Stimulated activated naive CD4-positive, alpha-beta T cell treated with Interleukin-2 at 50 U/mL for 16 hours (primary cell): ENCODE data around the gene GALNT12.

Source experiments
- DNase-seq: peaks from one replicate; lab custom pipeline; 2025; lab: John Stamatoyannopoulos, UW

The GALNT12 gene

DNA sequence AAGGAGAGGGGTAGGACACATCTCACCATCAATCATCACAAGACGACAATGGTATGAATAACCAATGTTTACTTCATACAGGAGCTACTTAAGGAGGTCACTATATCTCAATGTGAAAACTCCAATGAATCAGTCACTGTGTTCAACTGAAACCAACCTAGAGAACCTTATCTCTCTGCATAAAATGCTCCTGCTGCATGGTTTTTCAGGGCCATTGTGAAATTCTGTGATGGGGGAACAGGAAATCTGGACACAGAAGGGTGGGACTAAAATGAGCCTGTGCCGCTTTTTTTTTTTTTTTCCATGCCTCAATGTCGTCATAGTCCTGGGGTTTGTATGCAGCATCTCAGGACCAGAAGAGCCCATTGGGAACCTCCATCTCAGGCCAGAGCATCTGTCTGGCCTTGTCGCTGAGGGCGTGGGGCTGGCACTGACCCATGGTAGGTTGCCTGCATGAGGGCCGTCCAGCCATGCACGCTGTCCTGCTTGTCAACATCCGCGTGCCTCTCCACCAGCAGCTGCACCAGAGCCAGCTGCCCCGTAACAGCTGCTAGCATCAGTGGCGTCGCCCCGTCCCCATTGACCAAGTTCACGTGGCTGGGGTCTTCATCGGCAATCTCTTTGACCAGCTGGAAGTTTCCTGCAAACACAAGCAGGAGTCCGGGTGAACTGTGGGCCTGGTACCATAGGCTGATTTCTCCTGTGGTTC lies 23.8 kb upstream of the GALNT12 start:
- DNase-seq, result no peak

GRCh38 chr9:98784831-98785806 lies 22.4 kb upstream of the GALNT12 start:
- no peak for DNase-seq

DNA sequence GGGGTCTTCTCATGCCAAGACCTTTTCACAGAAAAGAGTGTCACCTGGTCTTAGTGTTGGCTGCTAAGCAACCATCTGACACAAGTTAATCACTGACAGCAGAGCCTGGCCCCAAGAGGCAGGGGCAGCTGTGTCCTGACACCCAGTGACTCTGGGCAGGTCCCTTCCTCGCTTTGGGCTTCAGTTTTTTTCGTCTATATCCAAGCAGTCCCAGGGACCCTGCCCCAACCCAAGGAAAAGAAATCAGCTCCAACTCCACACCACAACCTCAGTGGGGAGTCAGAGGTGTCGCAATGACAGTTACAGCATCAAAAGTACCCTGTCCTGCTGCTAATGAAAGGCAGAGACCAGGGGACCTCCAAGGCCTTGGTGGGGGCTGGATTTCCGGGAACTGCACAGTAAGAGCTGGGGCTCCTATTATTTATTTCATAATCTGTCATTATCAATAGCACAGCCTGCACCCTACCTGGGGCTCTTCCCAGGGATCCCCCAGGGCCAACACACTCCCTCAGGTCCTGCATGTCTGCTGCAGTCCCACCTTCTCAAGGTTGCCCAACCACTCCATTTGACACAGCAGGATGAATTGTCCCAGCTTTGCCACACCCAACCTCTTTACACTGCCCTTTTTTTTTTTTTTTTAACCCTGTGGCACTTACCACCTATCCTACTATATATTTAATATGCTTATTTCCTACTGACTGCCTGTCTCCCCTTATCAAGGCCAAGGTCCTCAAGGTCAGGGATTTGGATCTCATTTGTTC lies 20.5 kb upstream of the GALNT12 start:
- DNase-seq, result no peak

- DNase-seq, result no peak
Measured at GRCh38 chr9:98787766-98788335, 19.6 kb upstream of the GALNT12 start.

- no peak for DNase-seq
Measured at GRCh38 chr9:98789483-98790133, 17.9 kb upstream of the GALNT12 start.

DNA sequence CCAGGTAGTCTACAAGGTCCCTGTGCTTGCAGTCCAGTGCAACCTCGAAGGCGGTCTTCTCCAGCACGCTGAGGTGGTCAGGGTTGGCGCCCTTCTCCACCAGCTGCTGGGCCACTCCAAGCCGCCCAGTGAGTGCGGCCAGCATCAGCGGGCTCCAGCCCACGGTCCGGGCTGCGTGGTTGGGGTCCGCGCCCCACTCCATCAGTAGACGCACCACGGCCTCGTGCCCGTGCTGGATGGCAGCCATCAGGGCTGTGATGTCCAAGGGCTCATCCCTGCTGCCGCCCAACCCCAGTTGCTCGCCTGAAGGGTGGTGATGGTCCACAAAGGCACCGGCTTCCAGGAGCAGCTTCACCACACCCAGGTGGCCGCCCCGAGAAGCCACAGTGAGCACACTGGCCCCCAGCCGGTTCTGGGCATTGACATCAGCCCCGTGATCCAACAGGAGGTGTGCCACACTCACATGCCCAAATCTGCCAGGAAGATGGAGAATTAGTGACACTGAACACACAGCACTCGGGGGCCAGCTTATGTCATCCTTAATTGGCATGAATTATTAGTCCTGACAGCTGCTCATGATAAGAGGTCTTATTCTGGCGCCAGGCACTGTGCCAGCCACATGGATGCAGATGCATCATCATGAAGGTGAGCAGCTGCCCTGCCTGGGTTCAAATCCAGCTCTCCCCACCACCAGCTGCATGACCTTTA lies 17.2 kb upstream of the GALNT12 start:
- DNase-seq, result no peak

DNA sequence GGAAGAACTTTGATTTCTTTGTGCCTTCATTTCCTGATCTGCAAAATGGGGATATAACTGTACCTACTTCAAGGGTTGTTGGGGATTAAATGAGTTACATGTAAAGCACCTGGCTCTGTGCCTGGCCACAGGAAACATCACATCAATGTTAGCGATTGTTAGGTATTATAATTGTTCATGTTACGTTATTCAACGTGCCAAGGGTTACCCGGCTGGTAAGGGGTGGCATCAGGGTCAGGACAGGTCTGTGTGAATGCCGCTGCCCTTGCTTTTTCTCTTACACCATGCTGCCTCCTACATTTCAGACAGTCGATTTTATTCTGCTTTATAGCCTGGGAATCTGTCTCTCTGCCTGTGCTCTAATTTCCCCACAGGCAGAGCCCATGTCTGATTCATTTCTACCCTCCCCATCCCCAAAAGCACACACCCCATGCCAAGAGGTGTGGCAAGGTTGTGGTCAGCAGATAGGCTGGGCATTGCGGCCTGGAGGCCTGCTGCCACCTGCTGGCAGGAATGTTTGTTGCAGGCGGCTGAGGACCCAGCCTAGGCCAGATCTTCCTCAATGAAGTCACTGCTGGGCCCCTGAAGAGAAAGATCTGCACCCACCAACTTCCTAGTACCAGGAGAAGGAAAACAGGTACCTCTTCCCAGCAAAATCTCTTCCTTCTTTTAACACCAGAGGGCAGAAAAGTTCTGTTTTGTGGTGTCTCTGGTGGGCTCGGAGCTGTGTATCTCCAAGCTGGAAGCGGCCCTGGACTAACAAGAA lies 16.4 kb upstream of the GALNT12 start:
- DNase-seq, result peak; percentile 13

DNA sequence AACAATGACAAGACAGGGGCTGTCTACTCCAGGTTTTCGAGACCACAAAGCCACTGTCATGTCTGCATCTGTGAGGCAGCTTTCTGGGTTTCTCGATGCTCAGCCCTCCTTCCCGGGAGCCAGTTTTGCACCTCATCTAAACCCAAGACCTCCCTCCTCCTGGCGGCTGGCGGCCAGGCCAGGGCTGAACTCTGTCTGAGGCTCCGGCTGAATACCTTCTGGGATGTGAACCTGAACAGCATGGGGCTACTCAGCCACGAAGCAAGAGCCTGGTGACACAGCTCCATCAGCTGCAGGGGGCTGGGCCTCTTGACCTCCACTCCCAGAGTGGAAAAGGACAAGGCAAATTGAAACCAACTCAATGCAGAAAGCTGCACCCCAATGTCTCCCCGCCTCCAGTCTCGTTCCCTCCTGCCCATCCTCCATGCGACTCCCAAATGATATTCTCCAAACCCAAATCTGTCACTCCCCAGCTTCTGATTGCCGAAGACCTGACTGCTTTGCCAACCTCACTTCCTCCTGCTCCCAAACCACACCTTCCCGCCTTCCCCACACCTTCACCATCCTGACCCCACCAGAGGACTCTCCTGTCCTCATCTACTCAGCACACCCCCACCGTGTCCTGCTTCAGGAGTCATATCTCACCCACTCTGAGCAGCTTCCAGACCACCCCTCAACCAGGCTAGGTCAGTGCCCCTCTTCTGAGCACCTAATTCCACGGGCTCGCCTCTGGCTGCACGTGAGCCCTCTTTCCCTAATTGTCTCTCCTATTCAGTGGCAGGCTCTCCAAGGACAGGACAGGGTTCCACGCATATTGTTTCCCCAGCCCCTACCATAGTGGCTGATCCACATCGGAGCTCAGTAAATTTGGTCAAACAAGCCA lies 15.6 kb upstream of the GALNT12 start:
- no peak for DNase-seq

- DNase-seq, result no peak
Measured at GRCh38 chr9:98793031-98793430, 14.4 kb upstream of the GALNT12 start.

GRCh38 chr9:98794802-98795201 lies 12.7 kb upstream of the GALNT12 start:
- DNase-seq, result no peak

- no peak for DNase-seq
Measured at GRCh38 chr9:98795295-98795955, 12.0 kb upstream of the GALNT12 start.

DNA sequence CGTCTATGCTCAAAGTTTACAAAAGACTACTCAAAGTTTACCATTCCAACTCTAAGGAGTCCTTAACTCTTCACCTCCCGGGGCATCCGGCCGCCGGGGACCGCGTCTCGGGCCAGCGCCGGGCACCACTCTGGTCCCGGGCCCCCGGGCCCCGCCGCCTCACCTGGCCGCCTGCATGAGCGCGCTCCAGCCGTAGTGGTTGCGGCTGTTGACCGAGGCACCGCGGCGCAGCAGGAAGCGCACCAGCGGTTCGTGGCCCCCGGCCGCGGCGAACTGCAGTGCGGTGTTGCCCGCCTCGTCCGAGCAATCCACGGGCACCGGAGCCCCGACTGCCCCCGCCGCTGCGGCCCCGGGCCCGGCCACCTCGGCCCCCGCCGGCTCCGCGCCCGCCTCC lies 11.5 kb upstream of the GALNT12 start:
- no peak for DNase-seq

GRCh38 chr9:98796364-98797101 lies 10.9 kb upstream of the GALNT12 start, which contains the start of gene ANKS6:
ANKS6 (minus strand) TSS chr9:98796555; CDS start chr9:98796491, 64 bp downstream.
- peak; percentile 66 for DNase-seq

DNA sequence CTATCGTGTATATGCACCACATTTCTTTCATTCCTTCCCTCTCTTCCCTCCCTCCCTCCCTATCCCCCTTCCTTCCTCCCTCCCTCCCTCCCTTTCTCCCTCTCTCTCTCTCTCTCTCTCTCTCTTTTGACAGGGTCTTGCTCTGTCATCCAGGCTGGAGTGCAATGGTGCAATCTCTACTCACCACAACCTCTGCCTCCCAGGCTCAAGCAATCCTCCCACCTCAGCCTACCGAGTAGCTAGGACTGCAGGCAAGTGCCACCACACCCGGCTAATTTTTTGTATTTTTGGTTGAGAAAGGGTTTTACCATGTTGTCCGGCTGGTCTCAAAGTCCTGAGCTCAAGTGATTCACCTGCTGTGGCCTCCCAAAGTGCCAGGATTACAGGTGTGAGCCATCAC lies 10.0 kb upstream of the GALNT12 start:
- no peak for DNase-seq

- DNase-seq, result no peak
Measured at GRCh38 chr9:98798254-98798653, 9.2 kb upstream of the GALNT12 start.

- DNase-seq, result no peak
Measured at GRCh38 chr9:98801561-98801960, 5.9 kb upstream of the GALNT12 start.

- DNase-seq, result no peak
Measured at GRCh38 chr9:98801969-98802371, 5.5 kb upstream of the GALNT12 start.

DNA sequence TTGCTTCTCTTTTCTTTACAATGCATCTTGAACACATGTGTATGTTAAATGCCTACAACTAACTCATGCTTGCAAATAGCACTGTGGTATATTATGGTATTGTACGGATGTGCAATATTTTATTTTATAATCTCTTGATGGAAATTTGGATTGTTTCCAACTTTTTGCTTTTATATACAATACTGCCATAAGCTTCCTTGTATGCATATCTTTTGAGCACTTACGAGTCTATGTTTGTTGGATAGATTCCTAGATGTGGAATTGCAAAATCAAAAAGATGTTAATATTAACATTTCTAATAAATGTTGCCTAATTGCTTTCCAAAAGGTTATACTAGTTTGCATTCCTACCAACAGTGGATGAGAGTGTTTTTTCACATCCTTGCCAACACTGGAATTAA lies 3.4 kb upstream of the GALNT12 start:
- DNase-seq, result no peak
